HT1080 (cell line): ENCODE results near the gene GPR65. TPM values are rescaled to one million over a fixed set of nuclear protein-coding genes. Genes with fewer than 3 reads are reported as not detected.
A peak's percentile ranks its signal among the peaks of the same experiment; 100 is the strongest.
"Not testable (repeated sequence)": the region's sequence is repeated elsewhere in the genome, so short reads cannot be mapped to it uniquely, and the experiment has no call there.

Experiments
- DNase-seq: peaks from one replicate; pipeline ENCODE4 v3.0.0-alpha.2; 2015; ENCODE audit warnings: low read depth
- total RNA-seq: library from RNA; depleted of rRNA; stranded (reverse); fragments of >200 nt; shearing (Covaris generic); gene quantifications from 2 replicates; pipeline ENCODE4 v1.2.3, GENCODE V29; 2014

The GPR65 gene
- total RNA-seq, 1 experiment from 2014 or later = not detected

DNA sequence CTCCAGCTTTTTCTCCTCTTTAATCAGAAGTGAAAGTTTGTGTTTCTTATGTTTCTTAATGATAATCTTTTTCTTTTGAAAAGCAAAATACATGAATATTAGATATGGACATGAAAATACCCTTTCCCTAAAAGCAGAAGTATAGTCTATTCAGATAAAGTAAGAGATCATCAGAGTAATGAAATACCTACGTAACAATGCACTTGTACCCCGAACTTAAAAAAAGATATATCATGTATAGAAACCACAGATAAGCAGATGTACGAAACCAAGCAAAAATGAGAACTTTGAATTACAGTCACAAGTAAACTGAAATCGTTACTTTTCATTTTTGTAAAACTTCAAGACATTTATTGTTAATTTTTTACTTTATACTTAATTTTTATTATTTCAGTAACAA is 1.5 kb upstream of the GPR65 start:
- no peak for DNase-seq

DNA sequence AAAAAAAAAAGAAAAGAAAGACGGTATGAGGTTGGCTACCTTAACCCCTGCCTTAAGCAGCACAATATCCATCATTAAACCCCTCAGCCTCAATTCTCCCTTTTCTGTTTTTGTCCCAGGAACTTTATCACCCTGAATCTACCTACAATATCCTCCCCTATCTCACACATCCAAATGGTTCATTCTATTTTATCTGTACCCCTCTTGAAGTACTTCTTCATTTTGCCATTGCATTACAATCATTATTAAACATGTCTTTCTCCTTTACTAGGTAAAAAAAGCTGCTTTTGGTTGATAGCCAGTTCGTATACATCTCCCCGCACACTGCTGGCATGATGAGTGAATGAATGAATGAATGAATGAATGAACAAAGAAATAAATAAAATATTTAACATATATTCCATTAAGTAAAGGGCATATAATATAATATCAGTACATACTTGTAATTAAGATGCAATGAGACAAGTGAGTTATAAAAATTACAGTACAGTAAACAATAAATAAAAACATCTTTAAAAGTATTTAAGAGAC is 364 bp upstream of the GPR65 start:
- no peak for DNase-seq

GRCh38 chr14:88005978-88006851 is 1.3 kb downstream of the GPR65 start:
- peak; percentile 15 for DNase-seq

DNA sequence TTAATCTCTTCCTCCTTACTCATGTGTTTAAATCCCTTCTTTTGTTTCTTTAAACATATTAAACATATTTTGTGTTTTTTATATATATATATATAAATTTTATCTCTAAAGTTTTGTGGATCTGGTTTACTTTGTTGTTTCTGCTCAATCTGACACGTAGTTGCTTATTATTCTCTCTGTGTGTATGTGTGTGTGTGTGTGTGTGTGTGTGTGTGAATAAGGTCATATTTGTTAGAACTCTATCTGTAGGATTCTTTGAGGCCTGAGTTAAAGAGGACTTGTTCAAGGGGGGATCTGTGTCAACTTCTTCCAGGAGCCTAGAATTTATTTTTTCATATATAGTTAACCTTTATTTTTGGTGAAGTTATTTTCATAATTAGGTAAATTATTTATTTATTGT is 2.7 kb downstream of the GPR65 start:
- DNase-seq = no peak

GRCh38 chr14:88008039-88008742 is 3.3 kb downstream of the GPR65 start:
- DNase-seq = no peak

- no peak for DNase-seq
These were observed 4.6 kb downstream of the GPR65 start for GRCh38 chr14:88009486-88009885.

GRCh38 chr14:88010331-88010730 is 5.4 kb downstream of the GPR65 start:
- DNase-seq = no peak

DNA sequence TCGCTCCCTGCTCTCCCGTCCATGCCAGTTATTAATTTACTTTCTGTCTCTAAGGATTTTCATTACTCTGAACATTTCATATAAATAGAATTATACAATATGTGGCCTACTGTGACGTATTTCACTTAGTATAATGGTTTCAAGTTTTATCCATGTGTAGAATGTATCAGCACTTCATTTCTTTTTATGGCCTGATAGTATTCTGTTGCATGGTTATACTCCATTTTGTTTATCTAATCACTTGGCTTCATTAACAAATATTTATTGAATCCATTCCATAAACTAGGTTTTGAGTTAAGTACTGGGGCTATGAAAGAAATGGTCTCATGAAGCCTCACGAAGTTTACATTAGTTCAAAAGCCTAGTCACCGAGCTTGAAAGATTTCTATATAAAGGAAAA is 7.6 kb downstream of the GPR65 start:
- no peak for DNase-seq

- peak; percentile 52 for DNase-seq
These were observed 8.9 kb downstream of the GPR65 start for GRCh38 chr14:88013750-88014349.

GRCh38 chr14:88016768-88017167 is 11.8 kb downstream of the GPR65 start:
- no peak for DNase-seq

DNA sequence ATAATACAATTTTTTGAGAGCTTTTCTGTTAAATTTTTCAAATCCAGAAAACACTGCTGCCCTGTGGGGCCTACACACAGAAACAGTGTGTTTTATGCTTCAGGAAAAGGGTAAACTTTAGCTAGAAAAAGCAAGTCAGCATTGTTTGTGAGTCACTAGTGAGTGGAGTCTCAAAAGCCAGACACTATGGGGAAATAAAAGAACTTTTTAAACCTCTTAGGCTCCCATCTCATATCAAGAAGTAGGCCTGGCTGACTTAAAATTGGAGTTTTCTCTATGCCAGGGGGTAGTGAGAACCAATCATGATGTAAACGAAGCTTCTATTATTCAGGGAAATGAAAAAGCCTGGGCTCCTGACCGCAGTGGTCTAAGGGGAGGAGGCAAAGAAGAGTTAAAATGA is 12.6 kb downstream of the GPR65 start:
- no peak for DNase-seq

DNA sequence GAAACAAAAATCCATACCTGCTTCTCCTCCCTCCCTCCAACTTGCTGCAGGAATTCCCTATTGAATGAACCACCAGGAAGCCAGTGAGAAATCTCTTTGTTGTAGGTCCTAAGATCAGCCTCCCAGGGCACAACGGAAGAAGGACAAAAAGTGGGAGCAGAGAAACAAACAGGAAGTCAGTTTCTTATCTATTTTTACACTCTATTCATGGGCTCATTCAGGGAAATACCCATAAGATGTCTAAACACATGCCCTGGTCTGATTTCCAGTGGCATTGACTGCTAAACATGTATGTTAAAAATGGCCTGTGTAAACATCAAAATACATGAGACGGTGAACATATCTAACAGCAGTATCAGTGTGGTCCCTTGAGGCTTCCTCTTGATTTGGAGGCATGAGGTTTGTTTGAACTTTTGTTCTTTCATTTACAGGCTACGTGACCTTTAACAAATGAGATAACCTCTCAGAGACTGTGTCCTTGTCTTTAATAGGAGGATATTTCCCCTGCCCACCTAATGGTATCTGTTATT is 18.8 kb downstream of the GPR65 start:
- DNase-seq = no peak

- not testable (repeated sequence) for DNase-seq
These were observed 19.5 kb downstream of the GPR65 start for GRCh38 chr14:88024252-88025086.

GRCh38 chr14:88025313-88025712 is 20.4 kb downstream of the GPR65 start:
- DNase-seq = no peak

GRCh38 chr14:88026890-88027289 is 22.0 kb downstream of the GPR65 start:
- no peak for DNase-seq

DNA sequence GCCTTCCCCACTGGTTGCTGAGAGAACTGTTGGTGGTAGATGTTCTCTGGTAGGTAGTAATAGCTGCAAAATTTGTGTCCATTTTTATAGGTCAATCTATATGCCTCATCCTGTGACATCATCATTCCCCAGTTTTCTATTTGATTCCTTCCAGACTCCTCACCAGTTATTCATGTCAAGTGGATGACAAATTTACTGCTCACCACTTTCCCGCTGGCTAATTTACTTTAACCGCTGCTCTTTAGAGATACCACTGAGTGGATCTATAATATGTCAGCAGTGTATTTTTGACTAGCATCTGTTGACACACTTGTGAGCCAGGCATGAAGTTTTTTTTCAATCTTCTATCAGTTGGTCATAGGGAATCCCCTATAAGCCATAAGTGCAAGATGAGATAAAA is 24.6 kb downstream of the GPR65 start:
- no peak for DNase-seq

GRCh38 chr14:88030079-88030478 is 25.1 kb downstream of the GPR65 start:
- no peak for DNase-seq

DNA sequence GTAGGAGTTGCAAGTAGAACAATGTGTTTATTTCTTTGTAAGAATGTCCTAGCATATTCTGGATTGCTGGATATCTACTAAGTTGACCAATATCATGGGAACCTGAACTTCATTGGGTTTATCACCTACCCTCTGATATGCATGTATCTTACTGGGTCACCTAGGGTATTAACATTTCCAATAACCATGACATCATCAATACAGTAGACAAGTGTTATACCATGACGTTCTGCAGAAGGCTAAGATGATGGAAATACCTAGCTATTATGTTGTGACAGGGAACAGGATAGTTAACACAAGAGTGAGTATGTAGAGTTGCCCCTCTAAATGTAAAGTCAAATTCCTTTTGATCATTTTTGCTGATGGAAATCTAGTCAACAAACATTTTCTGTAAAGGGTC is 26.0 kb downstream of the GPR65 start:
- no peak for DNase-seq

- DNase-seq = no peak
These were observed 27.4 kb downstream of the GPR65 start for GRCh38 chr14:88032373-88032772.

DNA sequence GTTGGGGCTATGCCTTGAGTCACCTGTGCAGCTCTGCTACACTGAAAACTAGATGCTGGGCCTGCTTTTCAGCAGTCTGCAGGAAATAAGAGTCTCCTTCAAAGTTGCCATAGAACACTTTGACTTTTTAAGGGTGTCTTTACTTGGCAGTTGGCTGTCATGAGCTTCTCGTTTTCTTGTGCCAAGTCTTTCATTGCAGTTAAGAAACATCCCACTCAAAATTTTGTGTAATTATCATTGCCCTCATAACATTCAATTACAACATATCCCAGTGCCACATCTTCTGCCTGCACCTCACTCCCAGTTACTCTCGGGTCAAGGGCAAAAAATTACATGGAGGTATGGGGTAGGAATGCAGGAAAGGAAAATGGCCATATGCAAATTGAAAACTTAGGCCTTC is 29.1 kb downstream of the GPR65 start:
- no peak for DNase-seq

DNA sequence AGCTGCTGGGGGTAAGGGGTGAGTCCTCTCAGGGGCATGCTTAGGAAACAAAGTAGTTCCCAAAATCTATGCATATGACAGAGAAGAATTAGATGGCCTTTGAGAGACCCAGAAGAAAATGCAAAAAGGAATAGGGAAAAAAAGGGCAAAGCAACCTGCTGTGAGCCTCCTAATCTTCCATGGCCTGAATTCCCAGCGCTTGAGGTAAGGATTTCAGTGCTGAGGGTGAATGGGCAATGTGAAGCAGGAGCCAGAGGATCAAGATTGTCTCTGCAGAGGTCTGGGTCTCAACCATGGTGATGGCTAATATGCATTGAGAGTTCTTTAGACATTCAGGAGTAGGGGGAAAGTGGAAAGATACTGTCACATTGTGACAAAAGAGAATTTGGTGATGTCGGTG is 31.5 kb downstream of the GPR65 start:
- no peak for DNase-seq
